ENCODE results near the gene ANKRD13A.
"Not testable (repeated sequence)": the region's sequence is repeated elsewhere in the genome, so short reads cannot be mapped to it uniquely, and the experiment has no call there.

Gene ANKRD13A

DNA sequence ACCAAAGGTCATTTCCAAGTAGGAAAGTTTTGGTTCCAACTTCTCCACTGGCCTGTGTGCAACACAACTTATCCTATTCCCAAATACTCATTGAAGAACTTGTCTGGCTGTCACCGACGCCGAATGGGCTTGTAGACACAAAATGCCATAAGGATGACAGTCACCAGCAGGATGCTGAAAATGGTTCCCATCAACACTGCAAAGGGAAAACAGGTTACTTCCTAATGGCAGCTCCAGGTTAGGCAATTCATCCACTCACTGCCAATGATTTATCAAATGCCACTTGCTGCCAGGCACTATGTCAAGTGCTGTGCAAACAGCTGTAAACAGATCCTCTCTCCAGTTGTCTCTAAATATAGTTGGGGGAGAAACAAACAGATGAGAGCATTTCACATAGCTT is 43.0 kb downstream of the ANKRD13A start:
- H3K27ac ChIP-seq, result peak overlapping the region; percentile 60
- TF ChIP-seq CTCF (conservative IDR thresholded peaks at IDR 0.05), result no peak

DNA sequence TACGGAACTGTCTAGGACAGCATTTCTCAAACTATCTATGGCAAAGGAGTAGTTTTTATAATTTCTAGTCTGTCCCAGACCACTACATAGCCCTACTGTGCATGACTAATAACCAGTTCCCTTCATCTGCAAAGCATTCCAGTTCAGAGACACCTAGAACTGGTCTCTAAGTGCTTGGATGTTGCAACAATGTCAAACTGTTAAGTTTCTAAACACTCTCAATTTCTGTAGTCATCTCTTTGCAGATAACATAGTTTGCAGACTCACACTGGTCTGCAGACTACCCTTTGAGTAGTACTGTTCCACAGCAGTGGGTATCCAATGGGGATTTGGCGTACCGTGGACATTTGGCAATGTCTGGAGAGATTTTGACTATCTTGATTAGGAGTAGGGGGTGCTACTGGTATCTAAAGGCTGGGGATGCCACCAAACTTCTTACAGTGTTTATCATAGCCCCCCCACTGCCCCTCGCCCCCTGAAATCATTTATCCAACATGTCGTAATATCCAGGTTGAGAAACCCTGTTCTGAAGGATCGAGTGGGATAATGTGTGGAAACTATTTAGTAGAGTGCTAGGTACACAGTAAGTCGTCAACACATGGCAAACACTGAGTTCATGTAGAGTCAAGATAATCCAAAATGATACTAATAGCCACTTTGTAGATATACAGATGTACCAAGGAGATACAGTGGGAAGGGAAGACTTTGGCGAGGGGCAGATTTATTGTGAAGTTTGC is 47.4 kb downstream of the ANKRD13A start:
- no peak for TF ChIP-seq CTCF (conservative IDR thresholded peaks at IDR 0.05)
- no peak overlapping the region for H3K27ac ChIP-seq

GRCh38 chr12:110047297-110047940 is 48.2 kb downstream of the ANKRD13A start:
- no peak for TF ChIP-seq CTCF (conservative IDR thresholded peaks at IDR 0.05)
- peak overlapping the region; percentile 82 for H3K27ac ChIP-seq

- TF ChIP-seq CTCF (conservative IDR thresholded peaks at IDR 0.05), result no peak
- peak within 1 kb of the TSS; percentile 82 for H3K27ac ChIP-seq
These were observed 49.2 kb downstream of the ANKRD13A start, which contains the start of gene C12orf76 for GRCh38 chr12:110048242-110049027. Gene C12orf76 (minus strand): TSS chr12:110048522. CDS start chr12:110048495, 27 bp downstream.

DNA sequence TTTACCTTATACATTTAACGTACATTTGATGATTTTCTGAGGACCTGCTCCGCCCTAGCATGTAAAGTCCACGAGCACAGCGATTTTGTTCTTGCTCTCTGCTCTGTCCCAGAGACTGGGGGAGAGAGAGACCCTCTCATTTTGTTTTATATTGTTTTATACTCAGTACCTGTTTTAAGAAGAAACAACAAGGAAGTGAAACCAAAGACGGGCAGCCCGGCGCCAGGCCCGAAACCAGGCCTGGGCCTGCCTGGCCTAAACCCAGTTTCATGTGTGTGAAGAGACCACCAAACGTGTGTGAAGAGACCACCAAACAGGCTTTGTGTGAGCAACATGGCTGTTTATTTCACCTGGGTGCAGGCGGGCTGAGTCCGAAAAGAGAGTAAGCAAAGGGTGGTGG is 49.8 kb downstream of the ANKRD13A start:
- peak overlapping the region; percentile 82 for H3K27ac ChIP-seq

GRCh38 chr12:110049666-110050065 is 50.4 kb downstream of the ANKRD13A start:
- H3K27ac ChIP-seq, result not testable (repeated sequence)

DNA sequence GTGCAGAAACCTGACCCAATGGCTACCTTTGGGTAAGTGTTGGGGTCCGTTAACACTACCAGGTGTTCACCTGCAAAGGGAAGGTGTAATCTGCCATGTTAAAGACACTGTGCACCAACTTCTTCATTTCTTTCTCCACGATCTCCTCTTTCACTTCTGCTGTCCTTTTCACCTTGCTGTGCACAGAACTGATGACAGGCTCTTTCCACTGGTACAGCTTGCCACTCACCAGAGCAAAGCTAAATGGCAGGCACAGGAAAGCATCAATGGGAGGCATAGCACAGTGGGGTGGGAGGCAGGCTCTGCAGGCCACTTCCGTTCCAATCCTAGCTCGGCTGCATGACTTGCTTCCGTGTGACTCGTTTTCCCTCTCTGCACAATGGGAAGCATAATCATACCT is 51.7 kb downstream of the ANKRD13A start:
- H3K27ac ChIP-seq, result no peak overlapping the region
- TF ChIP-seq CTCF (conservative IDR thresholded peaks at IDR 0.05), result no peak

DNA sequence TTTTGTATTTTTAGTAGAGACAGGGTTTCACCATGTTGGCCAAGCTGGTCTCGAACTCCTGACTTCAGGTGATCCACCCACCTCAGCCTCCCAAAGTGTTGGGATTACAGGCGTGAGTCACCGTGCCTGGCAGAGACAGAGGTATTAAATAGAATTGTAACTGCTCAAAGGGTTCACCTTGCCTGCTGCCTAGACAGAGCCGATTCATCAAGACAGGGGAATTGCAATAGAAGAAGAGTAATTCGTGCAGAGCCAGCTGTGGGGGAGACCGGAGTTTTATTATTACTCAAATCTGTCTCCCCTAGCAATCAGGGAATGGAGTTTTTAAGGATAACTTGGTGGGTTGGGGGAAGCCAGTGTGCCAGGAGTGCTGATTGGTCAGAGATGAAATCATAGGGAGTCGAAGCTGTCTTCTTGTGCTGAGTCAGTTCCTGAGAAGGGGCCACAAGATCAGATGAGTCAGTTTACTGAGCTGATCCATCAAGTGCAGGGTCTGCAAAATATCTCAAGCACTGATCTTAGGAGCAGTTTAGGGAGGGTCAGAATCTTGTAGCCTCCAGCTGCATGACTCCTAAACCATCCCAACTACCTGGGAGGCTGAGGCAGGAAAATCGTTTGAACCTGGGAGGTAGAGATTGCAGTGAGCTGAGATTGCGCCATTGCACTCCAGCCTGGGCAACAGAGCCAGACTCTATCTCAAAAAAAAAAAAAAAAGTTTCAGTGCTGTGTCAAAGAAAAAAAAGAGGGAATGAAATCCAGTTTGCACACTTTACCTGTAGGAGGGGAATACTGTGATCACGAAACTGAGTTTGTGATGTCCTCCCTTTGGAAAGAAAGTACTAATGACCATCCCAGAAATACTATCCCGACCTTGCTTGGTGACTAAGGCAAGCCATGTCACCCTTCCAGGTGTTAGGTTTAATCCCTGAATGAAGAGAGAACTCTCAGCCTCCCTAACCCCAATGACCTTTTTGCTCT is 56.4 kb downstream of the ANKRD13A start:
- H3K27ac ChIP-seq, result not testable (repeated sequence)

DNA sequence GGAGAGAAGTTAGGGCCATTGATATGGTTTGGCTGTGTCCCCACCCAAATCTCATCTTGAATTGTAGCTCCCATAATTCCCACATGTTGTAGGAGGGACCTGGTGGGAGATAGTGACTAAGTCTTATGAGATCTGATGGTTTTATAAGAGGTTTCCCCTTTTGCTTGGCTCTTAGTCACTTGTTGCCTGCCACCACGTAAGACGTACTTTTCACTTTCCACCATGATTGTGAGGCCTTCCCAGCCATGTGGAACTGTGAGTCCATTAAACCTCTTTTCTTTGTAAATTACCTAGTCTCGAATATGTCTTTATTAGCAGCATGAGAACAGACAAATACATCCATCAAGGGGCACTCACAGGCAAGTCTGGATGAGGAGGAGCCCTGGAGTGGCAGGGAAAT is 57.4 kb downstream of the ANKRD13A start:
- not testable (repeated sequence) for H3K27ac ChIP-seq
